Stimulated activated naive CD4-positive, alpha-beta T cell (primary cell): ENCODE measurements around the gene LIG3.
A peak's percentile ranks its signal among the peaks of the same experiment; 100 is the strongest.
"Not testable (repeated sequence)": the region's sequence is repeated elsewhere in the genome, so short reads cannot be mapped to it uniquely, and the experiment has no call there.

Experiments
- DNase-seq, 6 experiments: peaks; one replicate each; lab custom pipeline; 2025; lab: John Stamatoyannopoulos, UW

The LIG3 gene

GRCh38 chr17:34999456-34999855 lies 19.1 kb downstream of the LIG3 start:
- no peak for DNase-seq

GRCh38 chr17:35000965-35001364 lies 20.7 kb downstream of the LIG3 start:
- not testable (repeated sequence) for DNase-seq

- no peak for DNase-seq
Observed at GRCh38 chr17:35001549-35001948, 21.2 kb downstream of the LIG3 start.

- no peak for DNase-seq
Observed at GRCh38 chr17:35002876-35003551, 22.7 kb downstream of the LIG3 start.

GRCh38 chr17:35003778-35004177 lies 23.5 kb downstream of the LIG3 start:
- no peak for DNase-seq

- no peak for DNase-seq
Observed at GRCh38 chr17:35006345-35006744, 26.0 kb downstream of the LIG3 start.

- no peak for DNase-seq
Observed at GRCh38 chr17:35006961-35007360, 26.6 kb downstream of the LIG3 start.

GRCh38 chr17:35010093-35010492 lies 29.8 kb downstream of the LIG3 start:
- DNase-seq, result no peak

- no peak for DNase-seq
Observed at GRCh38 chr17:35011671-35012216, 31.4 kb downstream of the LIG3 start.

- no peak for DNase-seq
Observed at GRCh38 chr17:35016369-35016768, 36.1 kb downstream of the LIG3 start.

GRCh38 chr17:35017021-35017420 lies 36.7 kb downstream of the LIG3 start:
- DNase-seq, result no peak

GRCh38 chr17:35018814-35019213 lies 38.5 kb downstream of the LIG3 start:
- no peak for DNase-seq

- no peak for DNase-seq
Observed at GRCh38 chr17:35019386-35020179, 39.3 kb downstream of the LIG3 start.

GRCh38 chr17:35021520-35022380 lies 41.4 kb downstream of the LIG3 start:
- DNase-seq, result no peak

- DNase-seq, result peak; percentile 30 to 55 (median 42)
Observed at GRCh38 chr17:35022536-35023063, 42.3 kb downstream of the LIG3 start.

- DNase-seq, result no peak
Observed at GRCh38 chr17:35023538-35023937, 43.2 kb downstream of the LIG3 start.

GRCh38 chr17:35025541-35025940 lies 45.2 kb downstream of the LIG3 start:
- DNase-seq, result no peak

- DNase-seq, result not testable (repeated sequence)
Observed at GRCh38 chr17:35028097-35028496, 47.8 kb downstream of the LIG3 start.

GRCh38 chr17:35028531-35029262 lies 48.4 kb downstream of the LIG3 start:
- DNase-seq, result no peak

- DNase-seq, result no peak
Observed at GRCh38 chr17:35030780-35031179, 50.5 kb downstream of the LIG3 start.

- no peak for DNase-seq
Observed at GRCh38 chr17:35038453-35038852, 58.1 kb downstream of the LIG3 start.
